SH-SY5Y (cell line): ENCODE data around the gene EPB41L4B.

Experiments
- GATA2 ChIP-seq: IDR thresholded peaks from 2 replicates; pipeline ENCODE4 v1.6.1; 2011; ENCODE audit warnings: mild to moderate bottlenecking, low read depth, low read length
- GATA3 ChIP-seq: IDR thresholded peaks from 2 replicates; pipeline ENCODE4 v1.6.1; 2011; ENCODE audit warnings: low read depth, mild to moderate bottlenecking, low read length, moderate library complexity

GRCh38 chr9:109335929-109336328 lies 15.1 kb upstream of the EPB41L4B start:
- no peak for TF ChIP-seq GATA2
- no peak for TF ChIP-seq GATA3
